HL-60 (cell line): Measurements from ENCODE around the gene PDE4B.

Experiments
- DNase-seq, 2 experiments: peaks; one replicate each; pipeline ENCODE4 v3.0.0-alpha.2; 2010 to 2020; ENCODE audit warnings: low read depth in 1 of 2, low spot score in 1 of 2
- H3K27ac ChIP-seq: fragments of 250-450 bp; sonication (Bioruptor Pico); replicated peaks from 2 replicates; pipeline ENCODE4 v1.5.1; 2020; ENCODE audit warnings: mild to moderate bottlenecking, moderate library complexity
- H3K27me3 ChIP-seq: fragments of 250-450 bp; sonication (Bioruptor Pico); 2 replicates; pipeline ENCODE4 v1.5.1; 2021; ENCODE audit warnings: mild to moderate bottlenecking, moderate library complexity; ENCODE audit not compliant: insufficient read depth, poor library complexity, severe bottlenecking
- H3K4me3 ChIP-seq: replicated peaks from 2 replicates; pipeline ENCODE4 v1.5.1; 2011; ENCODE audit warnings: mild to moderate bottlenecking, control low read depth, low read length; ENCODE audit not compliant: insufficient read depth
- GABPA ChIP-seq: IDR thresholded peaks from 2 replicates; pipeline ENCODE4 v1.6.1; 2012; ENCODE audit warnings: low read depth
- POLR2AphosphoS5 ChIP-seq: IDR thresholded peaks from 2 replicates; pipeline ENCODE4 v1.6.1; 2012; ENCODE audit warnings: low read depth
- REST ChIP-seq: IDR thresholded peaks from 2 replicates; pipeline ENCODE4 v1.6.1; 2012; ENCODE audit warnings: low read depth; ENCODE audit not compliant: insufficient replicate concordance
- SPI1 ChIP-seq: IDR thresholded peaks from 2 replicates; pipeline ENCODE4 v1.6.1; 2012; ENCODE audit warnings: low read depth, mild to moderate bottlenecking, borderline replicate concordance
- TF ChIP-seq, protein P1 (sequence below): IDR thresholded peaks from one replicate; pipeline ENCODE4 v1.5.1; 2011; ENCODE audit warnings: low read length, control low read depth, inconsistent platforms; ENCODE audit not compliant: insufficient read depth

Gene PDE4B

GRCh38 chr1:66350001-66350547 is 557.4 kb downstream of the PDE4B start:
- H3K27ac ChIP-seq: peak overlapping the region; percentile 79
- TF ChIP-seq REST (no peak), POLR2AphosphoS5 (peak; percentile 45; the same call in 1 of the 2 replicates), SPI1 (peak; percentile 34; the same call in 1 of the 2 replicates)
- TF ChIP-seq, protein P1, sequence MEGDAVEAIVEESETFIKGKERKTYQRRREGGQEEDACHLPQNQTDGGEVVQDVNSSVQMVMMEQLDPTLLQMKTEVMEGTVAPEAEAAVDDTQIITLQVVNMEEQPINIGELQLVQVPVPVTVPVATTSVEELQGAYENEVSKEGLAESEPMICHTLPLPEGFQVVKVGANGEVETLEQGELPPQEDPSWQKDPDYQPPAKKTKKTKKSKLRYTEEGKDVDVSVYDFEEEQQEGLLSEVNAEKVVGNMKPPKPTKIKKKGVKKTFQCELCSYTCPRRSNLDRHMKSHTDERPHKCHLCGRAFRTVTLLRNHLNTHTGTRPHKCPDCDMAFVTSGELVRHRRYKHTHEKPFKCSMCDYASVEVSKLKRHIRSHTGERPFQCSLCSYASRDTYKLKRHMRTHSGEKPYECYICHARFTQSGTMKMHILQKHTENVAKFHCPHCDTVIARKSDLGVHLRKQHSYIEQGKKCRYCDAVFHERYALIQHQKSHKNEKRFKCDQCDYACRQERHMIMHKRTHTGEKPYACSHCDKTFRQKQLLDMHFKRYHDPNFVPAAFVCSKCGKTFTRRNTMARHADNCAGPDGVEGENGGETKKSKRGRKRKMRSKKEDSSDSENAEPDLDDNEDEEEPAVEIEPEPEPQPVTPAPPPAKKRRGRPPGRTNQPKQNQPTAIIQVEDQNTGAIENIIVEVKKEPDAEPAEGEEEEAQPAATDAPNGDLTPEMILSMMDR: no peak
- no peak overlapping the region for H3K4me3 ChIP-seq

GRCh38 chr1:66351478-66351877 is 558.8 kb downstream of the PDE4B start:
- H3K27ac ChIP-seq: no peak overlapping the region
- no peak for DNase-seq
- TF ChIP-seq, protein P1: no peak
- TF ChIP-seq REST (no peak), GABPA (no peak), SPI1 (no peak), POLR2AphosphoS5 (no peak)
- no peaks in the 10 kb centered on the region for H3K27me3 ChIP-seq
- H3K4me3 ChIP-seq: no peak overlapping the region

More at GRCh38 chr1:66350001-66350547, 557.4 kb downstream of the PDE4B start:
- DNase-seq: peak in 1 of 2 experiments; percentile 73
- H3K27me3 ChIP-seq: no peaks in the 10 kb centered on the region

DNA sequence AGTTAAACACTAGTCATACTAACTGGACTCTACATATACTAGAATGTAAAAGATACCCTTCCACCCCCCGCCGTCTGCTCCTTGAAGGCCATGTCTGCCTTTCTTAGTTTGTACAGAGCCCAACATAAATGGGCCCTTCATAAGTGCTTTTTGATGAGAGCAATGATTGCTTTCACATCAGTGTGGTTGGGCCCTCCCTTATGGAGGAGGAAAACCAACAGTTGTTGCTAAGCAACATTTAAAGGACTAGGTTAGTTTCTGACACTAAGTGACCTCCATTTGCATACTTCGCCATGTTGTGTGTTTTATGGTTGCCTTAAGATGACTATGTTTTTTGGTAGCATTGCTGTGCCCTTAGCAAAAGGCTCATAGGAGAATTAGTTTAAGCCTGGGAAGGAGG is 559.2 kb downstream of the PDE4B start:
- no peaks in the 10 kb centered on the region for H3K27me3 ChIP-seq
- TF ChIP-seq, protein P1: no peak
- TF ChIP-seq REST: no peak
- no peak for TF ChIP-seq SPI1
- no peak for TF ChIP-seq GABPA
- no peak for TF ChIP-seq POLR2AphosphoS5
- no peak overlapping the region for H3K27ac ChIP-seq
- H3K4me3 ChIP-seq: no peak overlapping the region
- DNase-seq: peak in 1 of 2 experiments; percentile 7
